NCI-H2107 treated with DMSO at 0.1 percent for 48 hours (cell line): ENCODE data around the gene RUBCNL.
"Not testable (repeated sequence)": the region's sequence is repeated elsewhere in the genome, so short reads cannot be mapped to it uniquely, and the experiment has no call there.

Experiments
- DNase-seq: peaks from one replicate; lab custom pipeline; 2025; ENCODE audit not compliant: unreplicated experiment; lab: John Stamatoyannopoulos, UW

Gene RUBCNL, protein sequence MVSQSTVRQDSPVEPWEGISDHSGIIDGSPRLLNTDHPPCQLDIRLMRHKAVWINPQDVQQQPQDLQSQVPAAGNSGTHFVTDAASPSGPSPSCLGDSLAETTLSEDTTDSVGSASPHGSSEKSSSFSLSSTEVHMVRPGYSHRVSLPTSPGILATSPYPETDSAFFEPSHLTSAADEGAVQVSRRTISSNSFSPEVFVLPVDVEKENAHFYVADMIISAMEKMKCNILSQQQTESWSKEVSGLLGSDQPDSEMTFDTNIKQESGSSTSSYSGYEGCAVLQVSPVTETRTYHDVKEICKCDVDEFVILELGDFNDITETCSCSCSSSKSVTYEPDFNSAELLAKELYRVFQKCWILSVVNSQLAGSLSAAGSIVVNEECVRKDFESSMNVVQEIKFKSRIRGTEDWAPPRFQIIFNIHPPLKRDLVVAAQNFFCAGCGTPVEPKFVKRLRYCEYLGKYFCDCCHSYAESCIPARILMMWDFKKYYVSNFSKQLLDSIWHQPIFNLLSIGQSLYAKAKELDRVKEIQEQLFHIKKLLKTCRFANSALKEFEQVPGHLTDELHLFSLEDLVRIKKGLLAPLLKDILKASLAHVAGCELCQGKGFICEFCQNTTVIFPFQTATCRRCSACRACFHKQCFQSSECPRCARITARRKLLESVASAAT

DNA sequence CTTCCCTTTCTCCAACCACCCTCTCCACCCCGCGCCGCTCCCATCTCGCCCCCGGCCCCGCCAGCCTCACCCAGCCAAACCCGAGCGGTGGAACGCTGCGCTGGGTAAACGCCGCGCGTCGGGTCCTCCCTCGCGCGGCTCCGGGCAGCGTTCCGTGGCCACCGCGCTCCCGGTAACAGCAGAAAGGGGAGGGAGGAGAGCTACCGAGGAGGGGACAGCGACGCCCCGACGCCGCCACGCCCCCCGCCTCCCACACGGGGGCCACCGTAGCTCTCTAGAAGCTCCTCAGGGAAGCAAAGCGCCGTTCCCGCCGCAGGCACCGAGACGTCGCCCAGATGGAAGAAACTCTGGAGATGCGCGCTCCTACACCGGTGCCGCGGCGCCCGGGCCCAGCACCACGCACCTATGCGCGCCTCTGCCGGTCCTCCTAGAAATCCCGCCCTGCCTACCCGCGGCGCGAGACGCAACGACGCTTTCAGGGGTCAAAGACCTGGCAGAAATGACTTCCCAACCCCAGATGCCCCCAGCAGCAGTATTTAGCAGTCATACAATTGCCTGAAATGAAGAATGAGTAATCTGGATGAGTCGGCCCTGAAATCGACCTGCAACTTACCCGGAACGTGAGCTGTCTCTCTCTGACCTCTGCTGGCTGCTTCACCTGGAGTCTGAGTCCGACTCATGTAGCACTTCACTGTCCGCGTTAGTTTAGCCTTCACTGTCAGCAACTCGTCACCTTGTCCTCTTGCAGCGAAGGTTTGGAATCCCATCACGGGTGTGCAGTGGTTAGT, at the start of gene RUBCNL:
RUBCNL (minus strand) TSS at position 189 of the 788 bp plus-strand sequence. CDS start 14,777 bp downstream, outside the sequence.
- DNase-seq: peak; percentile 31

GRCh38 chr13:46429558-46429957, 42.5 kb upstream of the RUBCNL start:
- DNase-seq: not testable (repeated sequence)

- DNase-seq: no peak
Observed at GRCh38 chr13:46405457-46405856, 18.4 kb upstream of the RUBCNL start.

DNA sequence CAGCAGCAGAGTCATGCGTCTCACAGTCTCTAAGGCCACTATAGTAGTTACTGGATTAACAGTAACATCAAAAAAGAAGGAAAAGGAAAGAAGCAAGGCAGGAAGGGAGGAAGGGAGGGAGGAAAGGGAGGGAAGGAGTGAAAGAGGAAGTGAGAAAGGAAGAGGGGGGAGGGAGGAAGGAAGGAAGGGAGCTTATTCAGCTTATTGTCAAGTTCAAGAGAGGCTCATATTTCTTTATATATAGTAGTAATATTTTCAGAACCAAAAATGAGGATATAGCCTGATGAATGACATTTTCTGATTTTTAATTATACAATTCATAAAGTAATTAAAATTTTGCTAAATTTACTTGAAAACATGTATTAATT, 17.7 kb upstream of the RUBCNL start:
- DNase-seq: no peak

DNA sequence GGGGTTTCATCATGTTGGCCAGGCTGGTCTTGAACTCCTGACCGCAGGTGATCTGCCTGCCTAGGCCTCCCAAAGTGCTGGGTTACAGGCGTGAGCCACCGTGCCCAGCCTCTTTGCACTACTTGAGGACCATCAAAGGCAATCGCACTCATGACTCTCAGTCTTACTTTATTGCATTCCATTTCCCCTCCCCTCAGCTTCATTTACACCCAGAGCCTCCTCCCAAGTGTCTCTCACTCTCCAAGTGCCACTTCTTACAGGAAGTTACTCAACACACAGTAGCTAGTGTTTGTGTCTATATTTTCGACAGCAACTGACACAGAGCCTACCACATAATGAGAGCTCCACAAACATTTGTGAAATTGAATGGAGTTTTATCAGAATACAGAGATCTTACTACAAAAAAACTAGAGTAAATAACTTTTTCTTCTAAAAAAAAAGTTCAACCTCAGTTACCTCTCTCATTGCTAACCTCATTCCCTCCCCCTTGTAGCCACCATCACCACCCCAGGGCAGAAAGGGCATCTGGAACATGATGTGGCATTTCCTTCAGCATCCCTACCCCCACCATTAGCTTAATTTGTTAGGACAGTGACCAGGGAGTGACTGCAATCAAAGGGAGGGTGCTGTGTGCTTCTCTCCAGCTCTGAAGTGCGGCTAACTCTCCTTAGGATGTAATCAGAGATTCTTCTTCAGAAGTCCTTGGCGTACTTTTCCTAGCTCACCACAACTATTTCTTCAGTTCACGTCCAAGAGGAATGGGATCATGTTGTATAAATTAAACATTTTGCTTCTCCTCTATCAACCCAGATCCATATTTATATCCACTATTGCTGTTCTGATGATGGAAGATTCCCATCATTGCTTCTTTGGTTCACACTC, 17.0 kb upstream of the RUBCNL start:
- no peak for DNase-seq

DNA sequence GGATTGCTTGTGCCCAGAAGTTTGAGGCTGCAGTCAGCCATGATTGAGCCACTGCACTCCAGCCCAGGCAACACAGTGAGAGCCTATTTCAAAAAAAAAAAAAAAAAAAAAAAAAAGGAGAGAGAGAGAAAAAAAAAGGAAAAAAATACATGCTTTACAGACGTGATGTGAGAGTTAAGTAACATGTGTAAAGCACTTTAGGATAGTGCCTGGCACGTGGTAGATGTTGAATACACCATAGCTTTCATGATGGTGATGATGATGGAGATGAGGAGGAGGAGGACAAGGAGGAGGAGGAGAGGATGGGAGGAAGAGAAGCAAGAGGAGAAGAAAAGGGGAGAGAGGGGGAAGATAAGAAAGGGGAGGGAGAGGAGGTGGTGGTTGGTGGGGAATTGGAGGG, 15.1 kb upstream of the RUBCNL start:
- no peak for DNase-seq

DNA sequence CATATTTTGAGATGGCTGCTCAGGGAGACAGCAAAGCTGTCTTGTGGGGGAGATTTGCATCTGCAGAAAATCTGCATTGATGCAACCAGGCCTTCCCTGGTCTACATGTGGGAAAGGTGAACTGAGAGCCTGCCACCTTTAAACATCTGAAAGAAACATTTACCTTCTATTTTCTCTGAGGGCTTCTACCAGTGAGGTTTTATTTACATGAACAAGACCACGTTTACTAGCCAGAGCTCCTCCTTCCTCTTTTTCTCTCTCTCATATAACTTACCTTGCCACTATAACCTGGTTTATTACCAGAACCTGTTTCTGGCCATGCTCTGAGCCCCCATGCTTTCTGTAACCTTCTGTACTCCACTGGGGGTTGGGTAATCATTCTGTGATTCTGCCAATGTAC, 14.4 kb upstream of the RUBCNL start:
- DNase-seq: no peak

DNA sequence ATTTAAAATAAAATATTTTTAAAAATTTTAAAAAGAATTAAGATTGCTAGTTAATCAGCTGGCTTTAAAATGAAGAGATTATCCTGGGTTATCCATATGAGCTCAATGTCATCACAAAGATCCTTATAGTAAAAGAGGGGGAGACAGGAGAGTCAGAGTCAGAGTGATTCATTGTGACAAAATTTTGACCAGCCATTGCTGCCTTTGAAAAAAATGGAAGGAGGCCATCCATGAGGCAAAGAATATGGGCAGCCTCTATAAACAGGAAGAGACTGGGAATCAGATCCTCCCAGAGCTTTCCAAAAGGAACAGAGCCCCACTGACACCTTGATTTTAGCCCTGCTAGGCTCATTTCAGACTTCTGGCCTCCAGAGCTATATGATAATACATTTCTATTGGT, 9.3 kb upstream of the RUBCNL start:
- DNase-seq: no peak

- DNase-seq: no peak
Observed at GRCh38 chr13:46392967-46393366, 5.9 kb upstream of the RUBCNL start.

DNA sequence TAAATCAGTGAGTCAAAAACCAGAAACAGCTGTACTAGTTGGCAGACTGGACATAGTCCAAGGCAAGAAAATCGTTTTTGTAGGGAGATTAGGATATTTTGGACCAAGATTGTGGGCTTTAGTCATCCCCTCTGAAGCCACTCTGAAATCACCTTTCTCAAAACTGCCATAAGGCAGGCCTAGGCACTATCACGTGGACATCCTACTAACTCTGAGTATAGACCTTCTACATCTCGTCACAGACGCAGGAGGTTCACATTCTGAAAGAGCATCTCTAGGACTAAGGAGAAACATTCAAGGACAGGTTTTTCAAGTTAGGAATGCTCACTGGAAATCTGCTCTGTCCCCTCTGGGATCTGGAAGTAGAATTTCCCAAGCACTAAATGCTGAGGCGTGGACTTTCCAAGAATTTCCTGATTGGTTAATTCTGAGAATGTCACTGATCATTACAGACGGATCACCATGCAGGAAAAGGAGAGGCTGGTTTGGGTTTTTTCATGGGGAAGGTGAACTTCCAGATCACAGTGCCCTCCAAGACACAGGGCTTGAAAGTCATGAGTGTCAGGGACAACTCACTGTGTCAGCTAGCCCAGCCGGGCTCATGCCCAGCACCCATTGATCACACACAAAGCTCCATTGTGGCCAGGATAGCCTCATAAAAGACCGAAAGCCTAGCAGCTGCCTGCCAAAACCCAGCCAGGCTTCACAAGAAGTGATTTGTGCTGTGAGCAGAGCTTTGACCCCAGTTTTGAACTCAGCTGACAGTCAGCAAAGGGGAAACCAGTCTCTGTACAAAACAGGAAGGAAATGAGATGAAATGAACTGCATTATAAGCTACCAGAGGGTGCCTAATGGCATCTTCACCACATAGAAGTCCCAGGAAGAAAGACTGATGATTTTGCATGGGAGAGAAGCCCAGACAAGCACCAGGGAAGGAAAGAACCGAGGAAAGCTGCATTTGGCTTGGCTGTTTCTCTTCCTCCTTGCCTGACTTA, 2.7 kb upstream of the RUBCNL start:
- DNase-seq: no peak

- no peak for DNase-seq
Observed at GRCh38 chr13:46388846-46389245, 1.8 kb upstream of the RUBCNL start.

DNA sequence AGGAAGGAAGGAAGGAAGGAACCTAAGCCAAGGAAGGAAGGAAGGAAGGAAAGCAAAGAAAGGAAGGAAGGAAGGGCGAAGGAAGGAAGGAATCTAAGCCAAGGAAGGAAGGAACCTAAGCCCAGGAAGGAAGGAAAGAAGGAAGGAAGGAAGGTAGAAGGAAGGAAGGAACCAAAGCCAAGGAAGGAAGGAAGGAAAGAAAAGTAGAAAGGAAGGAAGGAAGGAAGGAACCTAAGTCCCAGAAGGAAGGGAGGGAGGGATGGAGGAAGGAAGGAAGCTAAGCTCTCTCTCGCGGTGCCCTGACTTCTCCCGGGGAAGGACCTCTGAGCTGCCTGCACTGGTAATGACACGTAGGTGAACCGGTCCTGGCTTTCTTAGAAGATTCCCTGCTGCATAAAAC, 1.3 kb upstream of the RUBCNL start:
- DNase-seq: no peak

GRCh38 chr13:46386392-46387063, 524 bp downstream of the RUBCNL start:
- DNase-seq: no peak

- no peak for DNase-seq
Observed at GRCh38 chr13:46385946-46386345, 1.1 kb downstream of the RUBCNL start.

DNA sequence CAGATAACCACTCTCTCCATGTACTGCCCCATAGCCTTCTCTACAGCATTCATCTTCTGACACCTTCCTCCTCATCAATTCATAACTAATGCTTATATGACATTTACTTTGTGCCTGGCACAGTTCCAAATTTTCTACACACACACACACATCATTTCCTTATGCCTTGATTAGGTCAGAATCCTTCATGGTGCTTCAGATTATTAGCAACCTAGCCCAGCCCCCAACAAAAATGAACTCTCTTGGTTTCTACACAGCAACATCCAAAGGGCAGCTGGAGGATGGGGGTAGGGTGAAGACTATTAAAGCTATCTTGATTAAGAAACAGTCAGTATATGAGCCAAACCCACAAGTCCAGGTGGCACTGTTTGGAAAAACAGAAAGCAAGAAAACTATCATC, 3.7 kb downstream of the RUBCNL start:
- DNase-seq: peak; percentile 51

DNA sequence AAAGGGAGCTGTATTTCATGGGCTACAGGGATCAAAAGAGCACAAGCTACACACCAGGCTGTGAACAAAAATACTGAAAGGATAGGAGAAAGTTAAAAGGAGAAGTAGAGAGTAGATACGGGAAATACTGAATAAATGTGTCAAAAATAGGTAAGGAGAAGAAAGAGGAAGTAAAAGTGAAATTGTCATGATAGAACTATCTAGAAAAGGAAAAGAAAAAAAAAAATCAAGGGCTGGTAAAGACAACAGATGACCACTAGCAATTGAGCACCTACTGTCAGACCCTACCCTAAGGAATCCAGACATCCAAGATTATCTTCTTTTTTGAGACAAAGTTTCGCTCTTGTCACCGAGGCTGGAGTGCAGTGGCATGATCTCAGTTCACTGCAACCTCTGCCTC, 4.8 kb downstream of the RUBCNL start:
- no peak for DNase-seq

DNA sequence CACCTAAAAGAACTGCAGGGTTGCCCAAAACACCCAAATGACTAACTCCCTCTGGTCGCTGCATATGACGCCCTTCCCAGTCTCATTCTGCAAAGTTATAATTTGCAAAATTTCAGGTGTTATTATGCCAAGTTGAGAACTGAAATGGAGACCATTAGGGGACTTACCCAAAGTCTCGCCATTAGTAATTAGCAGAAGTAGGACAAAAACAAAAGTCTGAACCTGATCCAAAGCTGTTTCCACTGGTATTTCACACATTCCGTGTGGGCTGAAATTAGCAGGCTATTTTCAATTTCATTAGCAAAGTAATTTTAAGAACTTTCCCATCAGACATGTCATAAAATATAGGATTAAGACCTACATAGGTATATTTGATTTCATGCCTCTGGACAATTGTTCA, 6.8 kb downstream of the RUBCNL start:
- no peak for DNase-seq

GRCh38 chr13:46379611-46380010, 7.4 kb downstream of the RUBCNL start:
- no peak for DNase-seq

- no peak for DNase-seq
Observed at GRCh38 chr13:46378411-46378810, 8.6 kb downstream of the RUBCNL start.
